Stimulated activated naive CD4-positive, alpha-beta T cell treated with Interleukin-2 at 50 U/mL for 16 hours (primary cell): Measurements from ENCODE around the gene ALOXE3.
A peak's percentile ranks its signal among the peaks of the same experiment; 100 is the strongest.
"Not testable (repeated sequence)": the region's sequence is repeated elsewhere in the genome, so short reads cannot be mapped to it uniquely, and the experiment has no call there.

ENCODE experiments used
- DNase-seq: peaks from one replicate; lab custom pipeline; 2025; lab: John Stamatoyannopoulos, UW

Gene ALOXE3

DNA sequence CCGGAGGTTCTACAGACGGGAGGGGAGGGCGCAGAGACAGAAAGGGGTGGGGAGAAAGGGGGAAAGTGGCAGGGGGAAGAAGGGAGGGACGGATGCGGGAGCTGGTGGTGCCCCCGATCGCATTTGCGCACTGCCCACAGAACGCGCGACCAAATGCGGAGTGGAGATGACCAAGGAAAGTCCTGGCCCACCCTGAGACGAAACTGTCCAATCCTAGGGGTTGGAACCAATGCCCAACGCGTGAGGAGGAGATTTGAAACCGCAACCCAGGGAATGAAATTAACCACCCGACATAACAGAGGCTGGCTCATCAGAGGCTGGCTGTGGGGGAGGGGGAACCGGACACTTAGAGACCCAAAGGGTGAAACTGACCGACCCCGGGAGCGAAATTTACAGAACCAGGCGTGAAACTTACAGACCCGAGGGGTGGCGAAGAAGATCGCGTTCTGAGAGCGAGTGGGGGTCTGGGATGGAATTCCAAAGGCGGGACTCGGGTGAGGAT lies 4.2 kb upstream of the ALOXE3 start:
- peak; percentile 6 for DNase-seq

GRCh38 chr17:8121681-8122421 lies 3.5 kb upstream of the ALOXE3 start:
- DNase-seq: peak; percentile 31

DNA sequence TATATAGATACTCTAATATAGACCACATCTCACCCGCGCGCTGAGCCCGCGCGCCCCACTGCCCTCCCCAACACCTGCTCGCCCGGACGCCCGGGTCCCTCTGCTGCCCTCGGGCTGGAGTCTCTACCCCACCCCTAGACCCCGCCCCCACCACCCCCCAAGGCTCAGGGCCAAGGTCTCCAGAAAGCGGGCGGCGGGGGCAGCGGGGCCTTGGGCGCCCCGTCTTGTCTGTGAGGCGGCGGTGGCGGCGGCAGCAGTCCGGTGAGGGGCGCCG lies 3.0 kb upstream of the ALOXE3 start:
- no peak for DNase-seq

DNA sequence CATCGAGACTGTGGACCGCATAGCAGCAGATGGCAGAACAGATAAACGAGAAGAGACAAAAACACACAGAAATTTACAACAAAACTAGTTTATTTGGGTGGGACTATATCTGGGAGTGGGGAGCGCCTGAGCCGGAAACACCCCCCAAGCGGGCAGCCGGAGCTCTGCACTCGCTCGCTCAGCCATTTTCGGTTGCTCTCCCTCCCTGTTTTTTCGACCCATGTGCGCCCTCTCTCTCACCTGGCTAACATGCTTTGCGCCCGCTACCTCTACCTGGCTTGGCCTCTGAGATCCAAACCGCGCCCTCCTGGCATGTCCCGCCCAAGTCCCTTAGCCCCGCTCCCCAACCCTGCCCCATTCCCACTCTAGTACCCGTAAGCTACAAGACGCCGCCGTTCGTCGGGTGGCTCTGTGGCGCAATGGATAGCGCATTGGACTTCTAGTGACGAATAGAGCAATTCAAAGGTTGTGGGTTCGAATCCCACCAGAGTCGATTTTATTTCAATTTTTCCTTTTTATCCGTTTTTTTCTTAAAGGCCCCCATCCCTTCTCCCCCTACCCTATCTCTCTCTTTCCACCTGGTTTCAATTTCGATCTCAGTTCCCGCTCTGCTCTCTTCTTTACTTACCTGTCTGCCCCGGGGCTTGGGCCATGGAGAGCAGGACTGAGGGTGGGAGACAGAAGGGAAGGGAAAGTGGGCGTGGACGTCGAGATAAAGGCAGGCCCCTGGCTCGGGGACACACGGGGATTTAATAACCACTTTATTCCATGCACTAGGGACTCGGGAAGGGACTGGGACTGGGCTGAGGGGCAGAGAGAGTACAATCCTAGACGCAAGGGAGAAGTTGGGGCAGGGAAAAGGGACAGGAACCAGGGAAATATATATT lies 2.4 kb upstream of the ALOXE3 start:
- peak; percentile 61 for DNase-seq

DNA sequence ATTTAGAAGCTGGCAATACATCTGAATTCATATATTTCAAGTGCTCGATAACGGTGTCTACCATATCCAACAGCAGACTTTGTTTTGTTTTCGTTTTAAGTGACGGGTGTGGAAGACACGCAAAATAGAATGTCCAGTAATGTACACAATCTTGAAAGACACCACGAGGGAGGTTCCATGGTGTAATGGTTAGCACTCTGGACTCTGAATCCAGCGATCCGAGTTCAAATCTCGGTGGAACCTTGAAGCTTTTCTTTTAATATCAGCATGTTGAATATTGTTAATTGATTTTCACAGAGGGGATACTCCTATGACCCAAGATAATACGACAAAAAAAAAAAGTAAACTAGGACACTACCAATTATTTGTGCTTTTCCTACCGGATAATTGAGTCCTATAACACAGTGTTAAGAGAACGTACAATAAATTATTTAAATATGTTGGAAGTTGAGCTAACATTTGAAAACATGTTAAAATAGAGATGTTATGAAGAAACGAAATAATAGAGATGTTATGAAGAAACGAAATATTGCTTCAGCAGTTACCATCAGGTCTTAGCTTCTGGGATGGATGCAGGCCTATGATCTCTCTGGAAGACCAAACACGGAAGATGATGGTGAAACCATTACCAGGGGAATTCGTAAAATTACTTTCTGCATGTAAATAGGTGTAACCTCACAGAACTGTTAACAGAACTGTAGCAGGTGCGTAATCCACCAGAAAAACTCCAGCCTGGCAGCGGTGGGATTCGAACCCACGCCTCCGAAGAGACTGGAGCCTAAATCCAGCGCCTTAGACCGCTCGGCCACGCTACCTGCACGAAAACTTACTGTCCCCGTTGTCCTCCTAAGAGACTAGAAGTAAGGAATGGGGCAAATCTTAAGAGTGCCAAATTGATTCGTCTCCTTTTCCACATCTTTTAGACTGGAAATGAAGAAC lies 1.5 kb upstream of the ALOXE3 start:
- peak; percentile 77 for DNase-seq

- DNase-seq: peak; percentile 76
Measured at GRCh38 chr17:8118769-8119580, 661 bp upstream of the ALOXE3 start.

DNA sequence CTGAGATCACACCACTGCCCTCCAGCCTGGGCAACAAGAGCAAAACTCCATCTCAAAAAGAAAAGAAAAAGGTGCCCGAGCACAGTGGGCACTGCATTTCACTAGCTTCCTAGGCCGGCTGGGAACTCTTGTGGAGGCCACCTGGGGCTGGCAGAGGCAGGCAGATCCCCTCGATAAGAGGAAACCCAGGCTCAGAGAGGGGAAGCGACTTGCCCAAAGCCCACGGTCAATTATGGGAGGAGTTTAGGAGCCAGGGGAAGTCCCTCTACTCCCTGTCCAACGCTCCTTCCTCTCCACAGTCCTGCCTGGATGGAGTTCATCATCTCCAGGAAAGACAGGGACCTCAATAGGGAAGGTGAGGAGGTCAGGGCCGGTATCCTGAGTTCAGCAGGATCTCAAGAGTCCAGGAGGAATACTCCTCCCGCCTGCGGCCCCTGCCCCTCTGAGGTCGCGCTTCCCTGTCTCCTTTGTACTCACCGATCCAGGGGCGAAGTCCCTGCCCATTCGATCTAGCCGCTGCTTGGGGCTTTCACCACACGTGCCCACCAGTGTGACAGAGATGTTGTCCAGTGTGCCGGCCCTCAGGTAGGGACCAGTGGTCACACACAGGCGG lies 841 bp downstream of the ALOXE3 start:
- DNase-seq: no peak

DNA sequence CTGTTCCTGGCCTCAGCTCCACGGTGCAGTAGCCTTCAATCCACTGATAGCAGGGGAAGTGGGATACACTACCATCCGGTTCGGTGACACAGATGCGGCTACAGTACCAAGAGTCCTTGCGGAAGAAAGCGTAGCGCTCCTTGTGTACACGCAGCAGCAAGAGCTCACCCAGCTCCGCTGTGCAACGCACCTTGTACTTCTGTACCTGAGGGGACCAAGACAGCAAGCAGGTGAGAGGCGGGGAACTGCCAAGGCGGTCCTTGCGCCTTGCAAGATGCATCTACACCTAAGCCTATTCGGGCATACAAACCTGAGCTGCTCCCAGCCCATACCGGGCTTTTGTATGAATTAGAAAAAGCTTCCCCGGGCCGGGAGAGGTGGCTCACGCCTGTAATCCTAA lies 1.5 kb downstream of the ALOXE3 start:
- DNase-seq: no peak

DNA sequence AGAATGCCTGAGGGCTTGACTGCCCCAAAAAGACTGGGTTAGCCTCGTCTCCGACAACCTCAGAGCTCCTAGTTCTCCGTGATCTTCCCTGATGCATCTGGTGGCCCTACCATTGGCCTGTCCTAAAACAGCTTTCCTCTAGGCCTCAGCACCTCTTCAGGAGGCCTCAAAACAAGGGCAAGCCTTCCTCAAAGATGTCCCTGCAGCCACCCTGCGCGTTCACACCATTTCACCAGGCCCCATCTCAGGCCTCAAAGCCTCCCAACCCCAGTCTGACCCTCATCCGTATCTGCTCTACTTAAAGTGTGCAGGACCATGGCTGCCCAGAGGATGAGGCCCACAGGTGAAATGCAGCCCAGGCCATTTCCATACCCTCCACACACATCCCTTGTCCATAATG lies 7.4 kb downstream of the ALOXE3 start:
- DNase-seq: no peak

- DNase-seq: no peak
Measured at GRCh38 chr17:8110456-8110804, 7.9 kb downstream of the ALOXE3 start.

GRCh38 chr17:8109661-8110455 lies 8.5 kb downstream of the ALOXE3 start:
- peak; percentile 75 for DNase-seq

- DNase-seq: no peak
Measured at GRCh38 chr17:8108972-8109660, 9.2 kb downstream of the ALOXE3 start.

GRCh38 chr17:8106980-8107379 lies 11.3 kb downstream of the ALOXE3 start:
- DNase-seq: not testable (repeated sequence)

DNA sequence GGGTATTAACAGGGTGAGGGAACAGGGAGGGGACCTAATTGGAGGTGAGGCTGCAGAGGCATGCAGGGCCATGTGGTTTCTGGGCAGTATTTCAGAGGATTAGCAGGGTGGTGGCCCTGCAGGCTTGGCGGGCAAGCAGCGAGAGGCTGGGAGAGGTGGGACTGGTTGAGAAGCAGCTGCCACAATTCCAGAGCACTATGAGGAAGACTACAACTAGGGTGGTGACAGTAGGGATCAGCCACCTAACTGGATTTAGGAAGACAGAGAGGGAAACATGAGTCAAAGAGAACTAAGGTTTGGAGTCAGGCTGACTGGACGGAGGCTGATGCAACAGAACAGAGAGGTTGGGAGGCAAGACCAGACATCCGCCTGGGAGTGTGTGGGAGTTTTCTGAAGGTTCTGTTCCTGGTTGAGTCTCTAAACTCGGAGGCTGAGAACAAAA lies 12.3 kb downstream of the ALOXE3 start:
- DNase-seq: no peak

- DNase-seq: no peak
Measured at GRCh38 chr17:8104911-8105310, 13.4 kb downstream of the ALOXE3 start.

GRCh38 chr17:8103549-8103948 lies 14.8 kb downstream of the ALOXE3 start:
- DNase-seq: no peak

GRCh38 chr17:8101721-8102120 lies 16.6 kb downstream of the ALOXE3 start:
- DNase-seq: no peak

GRCh38 chr17:8100763-8101162 lies 17.6 kb downstream of the ALOXE3 start:
- no peak for DNase-seq

DNA sequence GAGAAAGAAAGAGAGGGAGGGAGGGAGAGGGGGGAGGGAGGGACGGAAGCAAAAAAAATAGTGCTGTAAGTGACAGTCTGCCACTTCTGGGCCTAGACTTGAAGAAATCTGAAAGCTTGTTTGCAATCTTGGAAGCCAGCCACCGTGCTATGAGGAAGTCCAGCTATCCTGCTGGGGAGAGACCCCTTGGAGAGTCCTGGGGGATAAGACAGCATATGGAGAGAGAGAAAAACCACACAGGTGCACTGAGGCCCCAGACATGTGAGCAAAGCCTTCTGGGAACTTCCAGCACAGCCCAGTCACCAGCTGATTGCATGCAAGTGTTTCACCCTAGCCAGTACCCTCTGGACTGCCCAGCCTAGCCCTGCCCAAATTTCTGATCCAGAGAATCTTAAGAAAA lies 18.2 kb downstream of the ALOXE3 start:
- DNase-seq: no peak

GRCh38 chr17:8096541-8096940 lies 21.8 kb downstream of the ALOXE3 start:
- DNase-seq: no peak
